DND-41 (cell line): ENCODE results near the gene LRFN4.

Source experiments
- ATAC-seq: fragments of 200-7000 bp; cut with Tn5 transposase; 3 replicates; pipeline ENCODE4 v1.9.1; 2021; ENCODE audit warnings: low read depth; ENCODE audit not compliant: insufficient read depth
- DNase-seq: peaks from one replicate; pipeline ENCODE4 v3.0.0-alpha.2; 2020
- H2AFZ ChIP-seq: 2 replicates; pipeline ENCODE4 v1.6.0; 2012; ENCODE audit warnings: low read depth, low read length
- H3K27ac ChIP-seq: 2 replicates; pipeline ENCODE4 v1.5.1; 2012; ENCODE audit warnings: low read length, inconsistent platforms
- H3K27me3 ChIP-seq: fragments of 200-600 bp; sonication (generic); 2 replicates; pipeline ENCODE4 v1.6.0; 2012; ENCODE audit warnings: low read length, mild to moderate bottlenecking, inconsistent platforms; ENCODE audit not compliant: insufficient read depth, poor library complexity
- H3K36me3 ChIP-seq: 2 replicates; pipeline ENCODE4 v1.5.1; 2012; ENCODE audit warnings: low read length, inconsistent platforms; ENCODE audit not compliant: insufficient read depth
- H3K4me1 ChIP-seq: 2 replicates; pipeline ENCODE4 v1.5.1; 2012; ENCODE audit warnings: mild to moderate bottlenecking, low read length; ENCODE audit not compliant: insufficient read depth
- H3K4me2 ChIP-seq: 2 replicates; pipeline ENCODE4 v1.6.0; 2012; ENCODE audit warnings: mild to moderate bottlenecking, moderate library complexity, low read length, inconsistent platforms; ENCODE audit not compliant: insufficient read depth
- H3K4me3 ChIP-seq, 2 experiments: fragments of 200-600 bp in 1 of 2; shearing (Covaris generic) in 1 of 2; 2 replicates each; pipeline ENCODE4 v1.5.1; 2012 to 2016; ENCODE audit warnings: inconsistent platforms in 2 of 2, low read length in 2 of 2, mild to moderate bottlenecking in 2 of 2, low read depth in 1 of 2, moderate library complexity in 1 of 2
- H3K79me2 ChIP-seq: 2 replicates; pipeline ENCODE4 v1.6.0; 2012; ENCODE audit warnings: low read length, inconsistent platforms; ENCODE audit not compliant: insufficient read depth
- H3K9ac ChIP-seq: 2 replicates; pipeline ENCODE4 v1.6.0; 2012; ENCODE audit warnings: low read depth, mild to moderate bottlenecking, inconsistent platforms, low read length, moderate library complexity
- H3K9me3 ChIP-seq: 2 replicates; pipeline ENCODE4 v1.5.1; 2012; ENCODE audit warnings: low read length, moderate library complexity, mild to moderate bottlenecking, inconsistent platforms; ENCODE audit not compliant: insufficient read depth, severe bottlenecking
- H4K20me1 ChIP-seq: 2 replicates; pipeline ENCODE4 v1.6.0; 2012; ENCODE audit warnings: low read length; ENCODE audit not compliant: insufficient read depth
- EZH2 ChIP-seq: IDR thresholded peaks from 3 replicates; pipeline ENCODE4 v1.6.1; 2012; ENCODE audit warnings: borderline replicate concordance, low read depth, mild to moderate bottlenecking, moderate library complexity, low read length, inconsistent platforms; ENCODE audit not compliant: severe bottlenecking
- TF ChIP-seq, protein P1 (sequence below): IDR thresholded peaks from 2 replicates; pipeline ENCODE4 v1.5.1; 2012; ENCODE audit warnings: borderline replicate concordance, low read length, moderate library complexity, mild to moderate bottlenecking; ENCODE audit not compliant: poor library complexity, severe bottlenecking; ENCODE audit errors: extremely low read depth

LRFN4 gene

DNA sequence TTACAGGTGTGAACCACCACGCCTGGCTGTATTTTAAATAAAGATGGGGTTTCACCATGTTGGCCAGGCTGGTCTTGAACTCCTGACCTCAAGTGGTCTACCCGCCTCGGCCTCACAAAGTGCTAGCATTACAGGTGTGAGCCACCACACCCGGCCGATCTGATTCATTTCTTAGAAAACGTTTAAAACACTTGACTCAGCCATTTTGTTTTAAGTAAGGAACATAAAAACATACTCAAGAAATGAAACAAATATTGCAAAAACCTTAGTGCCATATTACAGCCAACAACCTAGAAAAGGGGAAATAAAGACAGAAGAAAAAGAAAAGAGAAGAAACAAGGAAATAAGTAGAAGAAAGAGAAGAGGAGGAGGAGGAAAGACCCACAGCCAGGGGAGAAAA, 17.4 kb downstream of the LRFN4 start:
- Histone ChIP-seq H3K4me3 (no peak overlapping the region), H2AFZ (no peak overlapping the region), H3K4me2 (no peak overlapping the region), H3K79me2 (no peaks in the 10 kb centered on the region), H3K4me1 (peaks cover 4% of the 10 kb centered on the region), H3K27me3 (no peaks in the 10 kb centered on the region), H4K20me1 (no peaks in the 10 kb centered on the region), H3K9me3 (no peaks in the 10 kb centered on the region), H3K27ac (no peak overlapping the region), H3K36me3 (peaks cover 18% of the 10 kb centered on the region), H3K9ac (no peak overlapping the region)
- TF ChIP-seq, protein P1, sequence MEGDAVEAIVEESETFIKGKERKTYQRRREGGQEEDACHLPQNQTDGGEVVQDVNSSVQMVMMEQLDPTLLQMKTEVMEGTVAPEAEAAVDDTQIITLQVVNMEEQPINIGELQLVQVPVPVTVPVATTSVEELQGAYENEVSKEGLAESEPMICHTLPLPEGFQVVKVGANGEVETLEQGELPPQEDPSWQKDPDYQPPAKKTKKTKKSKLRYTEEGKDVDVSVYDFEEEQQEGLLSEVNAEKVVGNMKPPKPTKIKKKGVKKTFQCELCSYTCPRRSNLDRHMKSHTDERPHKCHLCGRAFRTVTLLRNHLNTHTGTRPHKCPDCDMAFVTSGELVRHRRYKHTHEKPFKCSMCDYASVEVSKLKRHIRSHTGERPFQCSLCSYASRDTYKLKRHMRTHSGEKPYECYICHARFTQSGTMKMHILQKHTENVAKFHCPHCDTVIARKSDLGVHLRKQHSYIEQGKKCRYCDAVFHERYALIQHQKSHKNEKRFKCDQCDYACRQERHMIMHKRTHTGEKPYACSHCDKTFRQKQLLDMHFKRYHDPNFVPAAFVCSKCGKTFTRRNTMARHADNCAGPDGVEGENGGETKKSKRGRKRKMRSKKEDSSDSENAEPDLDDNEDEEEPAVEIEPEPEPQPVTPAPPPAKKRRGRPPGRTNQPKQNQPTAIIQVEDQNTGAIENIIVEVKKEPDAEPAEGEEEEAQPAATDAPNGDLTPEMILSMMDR, result no peak
- no peak for TF ChIP-seq EZH2
- ATAC-seq (no peak), DNase-seq (no peak)

DNA sequence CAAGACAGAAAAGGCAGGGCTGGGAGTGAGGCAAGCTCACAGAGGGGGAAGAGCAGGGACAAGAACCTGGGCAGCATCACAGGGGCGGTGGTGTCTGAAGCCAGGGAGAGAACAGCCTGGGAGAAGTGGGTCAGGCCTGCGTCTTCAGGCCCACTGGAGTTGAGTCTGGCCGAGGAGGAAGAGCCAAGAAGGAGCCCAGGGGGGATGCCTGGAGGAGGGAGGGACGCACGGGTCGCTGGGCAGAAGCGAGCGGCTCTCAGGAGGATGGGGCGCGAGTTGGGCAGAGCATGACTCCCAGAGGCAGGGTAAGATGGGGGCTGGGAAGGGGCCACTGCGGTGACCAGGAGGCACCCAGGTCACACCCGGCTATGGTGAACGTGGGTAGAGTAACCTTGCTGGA, 18.5 kb downstream of the LRFN4 start:
- H3K9ac ChIP-seq, result no peak overlapping the region
- no peak overlapping the region for H2AFZ ChIP-seq
- H3K27ac ChIP-seq, result no peak overlapping the region
- no peaks in the 10 kb centered on the region for H3K79me2 ChIP-seq
- no peaks in the 10 kb centered on the region for H4K20me1 ChIP-seq
- H3K36me3 ChIP-seq, result peaks cover 13% of the 10 kb centered on the region
- H3K4me1 ChIP-seq, result peaks cover 15% of the 10 kb centered on the region
- DNase-seq (no peak), ATAC-seq (no peak)
- H3K4me3 ChIP-seq, result no peak overlapping the region
- H3K4me2 ChIP-seq, result no peak overlapping the region
- TF ChIP-seq EZH2, result no peak
- TF ChIP-seq, protein P1, result no peak
- H3K27me3 ChIP-seq, result no peaks in the 10 kb centered on the region
- no peaks in the 10 kb centered on the region for H3K9me3 ChIP-seq

DNA sequence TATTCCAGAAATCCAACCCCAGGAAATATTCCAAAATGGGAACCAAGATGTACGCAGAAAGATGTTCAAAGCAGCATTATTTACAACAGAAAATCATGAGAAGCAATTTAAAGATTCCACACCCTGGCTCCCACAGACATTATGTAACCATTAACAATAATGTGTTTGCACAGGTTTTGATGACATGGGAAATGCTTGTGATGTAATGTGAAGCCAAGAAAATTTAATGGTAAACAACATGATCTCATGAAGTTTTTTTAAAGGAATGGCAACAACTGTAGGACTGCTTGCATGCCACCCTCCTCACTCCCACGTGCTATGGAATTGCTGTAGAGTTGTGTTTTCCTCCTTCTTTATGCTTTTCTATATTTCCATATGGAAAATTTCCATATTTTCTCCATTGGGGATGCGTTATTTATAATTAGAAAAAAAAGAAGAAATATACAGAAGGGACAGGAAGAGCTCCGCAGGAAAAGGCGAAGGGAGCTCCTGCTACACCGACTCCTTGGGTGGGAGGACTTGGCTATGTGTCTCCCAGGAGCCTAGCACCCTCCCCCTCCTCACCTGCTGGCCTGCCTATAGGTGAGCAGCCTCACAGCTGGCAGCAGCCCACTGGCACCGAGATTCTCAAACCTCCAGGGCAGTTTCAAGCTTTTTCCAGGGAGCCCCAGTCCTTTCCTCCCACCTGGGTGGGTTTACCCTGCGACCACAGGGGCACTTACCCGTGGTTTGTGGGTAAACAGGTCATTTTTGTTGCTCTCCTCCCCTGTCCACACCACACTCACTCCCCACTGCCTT, 20.9 kb downstream of the LRFN4 start:
- Histone ChIP-seq H3K27me3 (no peaks in the 10 kb centered on the region), H3K4me2 (no peak overlapping the region), H3K79me2 (no peaks in the 10 kb centered on the region), H3K9me3 (no peaks in the 10 kb centered on the region), H3K4me3 (no peak overlapping the region), H2AFZ (no peak overlapping the region), H4K20me1 (peaks cover 7% of the 10 kb centered on the region; the same call in 1 of the 2 replicates), H3K4me1 (peaks cover 36% of the 10 kb centered on the region), H3K36me3 (no peaks in the 10 kb centered on the region), H3K9ac (no peak overlapping the region), H3K27ac (no peak overlapping the region)
- no peak for ATAC-seq
- no peak for DNase-seq
- TF ChIP-seq, protein P1, result no peak
- TF ChIP-seq EZH2, result no peak
